ENCODE results near the gene SYPL2. TPM values are rescaled to one million over a fixed set of nuclear protein-coding genes. Genes with fewer than 3 reads are reported as not detected.

The SYPL2 gene
- total RNA-seq, 2 experiments from 2014 or later = not detected

DNA sequence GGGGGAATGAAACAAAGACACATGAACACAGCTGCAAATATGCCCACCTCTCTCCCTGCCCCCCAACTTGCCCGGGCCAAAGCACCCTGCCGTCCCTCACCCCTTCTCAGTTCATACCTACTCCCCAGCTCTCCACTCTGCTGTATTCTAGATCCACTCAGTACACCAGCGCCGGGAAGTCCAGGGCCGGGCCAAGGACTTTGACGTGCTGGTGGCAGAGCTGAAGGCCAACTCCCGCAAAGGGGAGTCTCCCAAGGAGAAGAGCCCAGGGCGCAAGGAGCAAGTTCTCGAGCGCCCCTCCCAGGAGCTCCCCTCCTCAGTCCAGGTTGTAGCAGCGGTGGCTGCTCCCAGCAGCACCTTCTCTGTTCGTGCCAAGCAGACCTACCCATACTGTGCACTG, 22.4 kb downstream of the SYPL2 start:
- Mint-ChIP-seq H3K4me1 (peaks cover 17% of the 10 kb centered on the region), H3K4me3 (no peak overlapping the region), H3K27ac (no peak overlapping the region), H3K27me3 (no peaks in the 10 kb centered on the region), H3K9me3 (no peaks in the 10 kb centered on the region), H3K36me3 (peaks cover 7% of the 10 kb centered on the region)
- DNase-seq (no peak), ATAC-seq (ENCODE audit: low read depth) (no peak)
- POLR2A ChIA-PET = interaction anchor here (17.7 kb wide), 1 partner anchor 43 kb away, joined by 212 read pairs; no protein-coding TSS in a partner anchor

DNA sequence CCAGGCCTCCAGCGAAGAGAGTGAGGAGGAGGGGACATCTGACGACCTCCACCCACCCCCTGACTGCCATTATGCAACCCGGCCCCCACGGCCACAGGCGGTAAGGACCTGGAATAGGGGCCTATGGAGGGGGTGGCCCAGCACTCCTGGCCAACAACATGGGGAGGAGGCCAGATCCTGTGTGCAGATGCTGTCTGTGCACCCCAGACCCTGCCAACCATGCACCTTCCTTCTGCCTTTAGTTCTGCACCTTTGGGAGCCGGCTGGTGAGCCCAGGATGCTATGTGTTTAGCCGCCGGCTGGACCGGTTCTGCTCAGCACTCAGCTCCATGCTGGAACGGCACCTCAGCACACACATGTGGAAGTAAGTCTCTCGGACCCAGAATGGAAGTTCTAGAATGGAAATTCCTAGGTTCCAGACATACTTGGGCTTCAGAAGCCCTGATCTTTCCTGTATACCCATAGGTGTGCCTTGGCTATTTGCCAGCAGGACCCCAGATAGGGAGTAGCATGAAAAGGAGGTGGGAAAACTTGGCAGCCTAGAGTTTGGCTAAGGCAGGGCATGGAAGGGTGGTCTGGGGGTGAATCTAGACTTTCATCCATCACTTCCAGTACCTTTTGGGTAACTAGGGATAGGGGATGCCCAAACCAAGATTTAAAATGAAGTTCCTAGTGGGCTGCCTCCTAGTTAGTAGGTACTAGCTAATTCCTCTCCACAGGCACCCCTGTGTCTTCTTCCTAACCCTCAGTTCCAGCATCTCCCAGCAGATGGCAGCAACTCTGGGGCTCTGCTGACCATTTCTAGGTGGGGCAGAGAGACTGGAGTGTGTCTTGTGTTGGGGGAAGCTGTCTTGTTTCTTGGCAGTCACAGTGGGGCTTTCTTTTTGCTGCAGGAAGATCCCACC, 23.9 kb downstream of the SYPL2 start:
- POLR2A ChIA-PET = interaction anchor here (1.2 to 17.7 kb wide), 3 partner anchors 11 to 42 kb away, joined by 3 to 212 read pairs (median 4); no protein-coding TSS in a partner anchor
- Mint-ChIP-seq H3K27me3 (no peaks in the 10 kb centered on the region), H3K4me1 (peaks cover 15% of the 10 kb centered on the region), H3K4me3 (no peak overlapping the region), H3K9me3 (no peaks in the 10 kb centered on the region), H3K27ac (no peak overlapping the region), H3K36me3 (peaks cover 10% of the 10 kb centered on the region)
- peak; percentile 74 for DNase-seq
- ATAC-seq (ENCODE audit: low read depth) = peak; percentile 28

DNA sequence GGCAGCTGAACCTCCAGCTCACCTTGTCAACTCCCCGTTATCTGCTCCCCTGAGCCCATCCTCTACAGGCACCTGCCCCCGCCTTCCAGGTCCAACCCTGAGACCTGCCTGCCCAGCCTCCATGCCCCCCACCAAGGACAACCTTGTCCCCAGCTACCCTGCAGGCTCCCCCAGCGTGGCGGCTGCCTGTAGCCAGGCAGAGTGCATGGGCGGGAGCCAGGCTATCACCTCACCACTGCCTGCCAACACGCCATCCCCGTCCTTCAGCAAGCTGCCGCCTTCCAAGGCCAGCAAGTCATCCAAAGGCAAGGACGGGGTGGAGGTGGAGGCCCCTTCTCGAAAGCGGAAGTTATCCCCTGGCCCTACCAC, 24.6 kb downstream of the SYPL2 start:
- Mint-ChIP-seq H3K4me1 (peaks cover 17% of the 10 kb centered on the region), H3K36me3 (peaks cover 13% of the 10 kb centered on the region), H3K9me3 (no peaks in the 10 kb centered on the region), H3K4me3 (no peak overlapping the region), H3K27ac (no peak overlapping the region), H3K27me3 (no peaks in the 10 kb centered on the region)
- POLR2A ChIA-PET = interaction anchor here (1.2 to 17.7 kb wide), 3 partner anchors 11 to 41 kb away, joined by 3 to 212 read pairs (median 4); no protein-coding TSS in a partner anchor
- ATAC-seq (ENCODE audit: low read depth) (no peak), DNase-seq (no peak)

DNA sequence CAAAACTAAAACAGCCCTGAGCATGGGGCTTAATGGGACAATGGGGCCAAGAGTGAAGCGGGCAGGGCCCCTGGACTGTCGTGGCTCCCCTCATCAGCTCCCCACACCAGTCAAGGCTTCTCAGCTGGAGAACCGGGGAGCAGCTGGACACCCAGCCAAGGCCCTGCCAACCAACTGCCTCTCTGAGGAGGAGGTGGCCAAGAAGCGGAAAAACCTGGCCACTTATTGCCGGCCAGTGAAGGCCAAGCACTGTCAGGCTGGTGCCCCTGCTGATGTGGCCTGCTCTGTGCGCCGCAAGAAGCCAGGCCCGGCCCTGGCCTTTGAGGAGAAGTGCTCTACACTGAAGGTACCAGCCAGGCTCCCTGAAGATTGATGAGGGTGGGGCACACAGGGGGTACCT, 25.0 kb downstream of the SYPL2 start:
- POLR2A ChIA-PET = interaction anchor here (1.2 to 17.7 kb wide), 3 partner anchors 10 to 40 kb away, joined by 3 to 212 read pairs (median 4); no protein-coding TSS in a partner anchor

DNA sequence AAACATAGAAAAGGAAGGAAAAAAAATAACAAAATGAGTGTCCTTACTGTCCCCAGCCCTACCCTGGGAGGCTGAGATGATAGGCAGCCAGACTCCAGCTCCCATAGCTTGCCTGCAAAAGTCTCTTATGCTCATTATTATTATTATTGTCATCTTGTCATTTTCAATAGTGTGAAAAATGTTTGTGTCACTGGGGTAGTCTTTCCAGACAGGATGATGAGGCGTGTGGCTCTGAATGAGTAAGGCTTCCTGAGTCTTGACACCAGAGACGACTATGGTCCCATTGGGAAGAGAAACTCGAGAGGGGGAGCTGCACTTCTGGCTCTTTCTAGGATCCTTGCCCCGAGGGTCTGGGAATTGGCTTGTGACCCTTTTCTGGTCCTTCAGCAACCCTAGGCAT, 26.4 kb downstream of the SYPL2 start:
- Mint-ChIP-seq H3K27me3 (no peaks in the 10 kb centered on the region), H3K27ac (no peak overlapping the region), H3K9me3 (no peaks in the 10 kb centered on the region), H3K4me3 (peak overlapping the region; percentile 2), H3K36me3 (peaks cover 17% of the 10 kb centered on the region), H3K4me1 (peaks cover 26% of the 10 kb centered on the region)
- POLR2A ChIA-PET = interaction anchor here (3.4 to 17.7 kb wide), 2 partner anchors 9 to 39 kb away, joined by 20 to 212 read pairs; partner anchors contain the start of gene ATXN7L2
- DNase-seq (no peak), ATAC-seq (ENCODE audit: low read depth) (no peak)

More for the DNA sequence above, 25.0 kb downstream of the SYPL2 start:
- H3K36me3 Mint-ChIP-seq = peaks cover 17% of the 10 kb centered on the region
- H3K9me3 Mint-ChIP-seq = no peaks in the 10 kb centered on the region
- peaks cover 21% of the 10 kb centered on the region for H3K4me1 Mint-ChIP-seq
- ATAC-seq (ENCODE audit: low read depth) (no peak), DNase-seq (no peak)
- no peaks in the 10 kb centered on the region for H3K27me3 Mint-ChIP-seq
- no peak overlapping the region for H3K27ac Mint-ChIP-seq
- H3K4me3 Mint-ChIP-seq = no peak overlapping the region

DNA sequence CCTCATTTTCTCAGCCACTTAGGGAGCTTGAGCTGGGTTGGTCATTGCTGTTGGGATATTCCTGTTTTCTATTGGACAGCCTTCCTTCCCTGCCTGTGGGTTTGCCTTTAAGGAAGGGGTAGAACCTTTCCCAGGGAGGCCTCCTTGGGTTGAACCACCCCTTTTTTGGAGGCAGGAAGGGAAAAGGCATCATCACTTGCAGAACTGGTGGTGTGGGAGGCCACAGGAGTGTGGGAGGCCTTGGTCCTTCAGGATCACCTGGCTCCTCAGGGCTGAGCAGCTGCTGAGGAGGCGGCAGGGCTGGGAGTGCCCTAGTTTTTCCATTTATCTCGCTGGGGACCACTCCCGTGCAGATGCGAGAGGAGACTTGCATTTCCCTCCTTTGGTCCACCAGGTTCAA, 26.9 kb downstream of the SYPL2 start:
- no peaks in the 10 kb centered on the region for H3K9me3 Mint-ChIP-seq
- ATAC-seq (ENCODE audit: low read depth) (no peak), DNase-seq (no peak)
- H3K36me3 Mint-ChIP-seq = peaks cover 19% of the 10 kb centered on the region
- H3K4me3 Mint-ChIP-seq = peak overlapping the region; percentile 99
- H3K4me1 Mint-ChIP-seq = peaks cover 30% of the 10 kb centered on the region
- no peaks in the 10 kb centered on the region for H3K27me3 Mint-ChIP-seq
- no peak overlapping the region for H3K27ac Mint-ChIP-seq
- POLR2A ChIA-PET = interaction anchor here (0.7 to 17.7 kb wide), 5 partner anchors 9 to 39 kb away, joined by 3 to 212 read pairs (median 14); partner anchors contain the start of gene ATXN7L2

DNA sequence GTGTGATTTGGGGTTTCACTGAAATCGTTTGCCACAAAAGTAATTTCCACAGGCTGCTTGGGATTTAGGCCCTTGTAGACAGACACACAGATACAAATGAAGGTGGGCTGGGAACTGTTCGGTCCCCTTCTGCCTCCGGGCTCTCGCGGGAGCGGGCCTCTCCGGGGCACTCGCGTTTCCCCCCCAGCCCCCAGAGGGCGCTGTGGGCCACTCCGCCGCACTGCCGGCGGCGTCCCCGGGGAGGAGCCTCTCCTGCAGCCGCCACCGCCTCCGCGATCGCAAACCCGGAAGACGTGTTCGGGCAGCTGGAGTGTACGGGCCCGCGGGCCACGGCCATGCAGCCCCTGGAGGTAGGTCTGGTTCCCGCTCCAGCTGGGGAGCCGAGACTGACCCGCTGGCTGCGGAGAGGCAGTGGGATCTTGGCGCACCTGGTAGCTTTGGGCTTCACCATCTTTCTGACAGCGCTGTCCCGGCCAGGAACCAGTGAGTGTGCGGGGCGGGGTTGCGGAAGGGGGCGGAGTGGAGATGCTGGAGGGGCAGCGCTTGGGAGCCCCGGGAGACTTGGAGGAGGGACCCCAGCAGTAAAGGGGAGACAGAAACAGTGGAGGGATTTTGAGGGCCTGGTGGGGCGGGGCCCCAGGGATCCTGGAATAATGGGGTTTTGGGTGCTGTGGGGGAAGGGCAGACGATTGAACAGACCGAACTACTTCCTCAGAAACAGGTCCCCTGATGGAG, 27.6 kb downstream of the SYPL2 start, which contains the start of gene CYB561D1:
TSS of gene CYB561D1 (plus strand) at position 290 of the 735 bp plus-strand sequence. CDS start at position 336, 46 bp downstream.
- H3K4me1 Mint-ChIP-seq = peaks cover 34% of the 10 kb centered on the region
- ATAC-seq (ENCODE audit: low read depth) (peak; percentile 84), DNase-seq (peak; percentile 98)
- peak within 1 kb of the TSS; percentile 86 for H3K27ac Mint-ChIP-seq
- H3K4me3 Mint-ChIP-seq = peak within 1 kb of the TSS; percentile 99
- no peaks in the 10 kb centered on the region for H3K9me3 Mint-ChIP-seq
- H3K27me3 Mint-ChIP-seq = no peaks in the 10 kb centered on the region
- POLR2A ChIA-PET = interaction anchor here (0.7 to 17.7 kb wide), 9 partner anchors 9 to 69 kb away, joined by 3 to 212 read pairs (median 3); partner anchors contain the start of genes ATXN7L2 and GNAI3
- H3K36me3 Mint-ChIP-seq = peaks cover 19% of the 10 kb centered on the region

DNA sequence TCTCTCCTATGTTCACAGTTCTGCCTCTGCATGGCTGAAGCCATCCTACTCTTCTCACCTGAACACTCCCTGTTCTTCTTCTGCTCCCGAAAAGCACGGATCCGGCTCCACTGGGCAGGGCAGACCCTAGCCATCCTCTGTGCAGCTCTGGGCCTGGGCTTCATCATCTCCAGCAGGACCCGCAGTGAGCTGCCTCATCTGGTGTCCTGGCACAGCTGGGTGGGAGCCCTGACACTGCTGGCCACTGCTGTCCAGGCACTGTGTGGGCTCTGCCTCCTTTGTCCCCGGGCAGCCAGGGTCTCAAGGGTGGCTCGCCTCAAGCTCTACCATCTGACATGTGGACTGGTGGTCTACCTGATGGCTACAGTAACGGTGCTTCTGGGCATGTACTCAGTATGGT, 29.4 kb downstream of the SYPL2 start:
- Mint-ChIP-seq H3K36me3 (peaks cover 20% of the 10 kb centered on the region), H3K9me3 (no peaks in the 10 kb centered on the region), H3K4me1 (peaks cover 52% of the 10 kb centered on the region), H3K27ac (no peak overlapping the region), H3K27me3 (no peaks in the 10 kb centered on the region), H3K4me3 (peak overlapping the region; percentile 99)
- DNase-seq (no peak), ATAC-seq (ENCODE audit: low read depth) (no peak)
- POLR2A ChIA-PET = interaction anchor here (1.1 to 17.7 kb wide), 2 partner anchors 10 to 36 kb away, joined by 3 to 212 read pairs; no protein-coding TSS in a partner anchor

DNA sequence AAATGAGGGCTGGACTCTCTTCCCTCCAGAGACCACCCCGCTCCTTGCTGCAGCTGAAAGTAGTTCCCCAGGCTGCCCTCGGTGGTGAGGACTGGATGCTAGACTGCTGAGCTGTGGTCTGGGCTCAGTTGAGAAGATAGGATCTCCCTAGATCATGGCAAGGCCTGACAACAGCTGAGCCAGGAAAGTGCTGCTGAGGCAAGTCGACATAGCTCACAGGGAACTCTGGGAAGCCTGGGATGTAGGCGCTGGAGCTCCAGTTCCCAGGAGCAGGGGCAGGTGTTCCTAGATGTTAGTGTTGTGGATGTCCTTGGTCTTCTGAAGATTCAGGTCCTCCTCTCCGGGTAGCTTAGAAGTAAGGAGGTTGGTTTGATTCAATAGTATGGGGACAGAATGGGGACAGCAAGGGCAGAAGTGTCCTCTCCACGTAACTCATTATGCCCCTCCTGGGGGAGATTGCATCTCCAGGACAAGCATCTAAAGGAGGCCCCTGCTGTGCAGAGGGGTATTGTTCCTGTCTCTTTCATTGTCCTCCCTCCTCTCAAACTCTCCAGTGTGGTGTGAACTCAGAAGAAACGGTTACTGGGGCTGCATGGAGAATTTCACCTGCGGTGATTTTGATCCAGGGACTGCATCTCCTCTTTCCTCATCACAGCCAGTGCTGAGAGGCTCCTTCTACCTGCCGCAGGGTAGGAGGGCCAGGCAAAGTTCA, 31.3 kb downstream of the SYPL2 start:
- DNase-seq (no peak), ATAC-seq (ENCODE audit: low read depth) (no peak)
- peaks cover 70% of the 10 kb centered on the region for H3K4me1 Mint-ChIP-seq
- H3K27ac Mint-ChIP-seq = peak overlapping the region; percentile 61
- H3K9me3 Mint-ChIP-seq = no peaks in the 10 kb centered on the region
- POLR2A ChIA-PET = interaction anchor here (0.6 to 17.7 kb wide), 6 partner anchors 13 to 413 kb away, joined by 3 to 212 read pairs (median 5); partner anchors contain the start of genes AMIGO1, ATXN7L2 and CSF1
- no peaks in the 10 kb centered on the region for H3K27me3 Mint-ChIP-seq
- H3K4me3 Mint-ChIP-seq = no peak overlapping the region
- peaks cover 20% of the 10 kb centered on the region for H3K36me3 Mint-ChIP-seq

DNA sequence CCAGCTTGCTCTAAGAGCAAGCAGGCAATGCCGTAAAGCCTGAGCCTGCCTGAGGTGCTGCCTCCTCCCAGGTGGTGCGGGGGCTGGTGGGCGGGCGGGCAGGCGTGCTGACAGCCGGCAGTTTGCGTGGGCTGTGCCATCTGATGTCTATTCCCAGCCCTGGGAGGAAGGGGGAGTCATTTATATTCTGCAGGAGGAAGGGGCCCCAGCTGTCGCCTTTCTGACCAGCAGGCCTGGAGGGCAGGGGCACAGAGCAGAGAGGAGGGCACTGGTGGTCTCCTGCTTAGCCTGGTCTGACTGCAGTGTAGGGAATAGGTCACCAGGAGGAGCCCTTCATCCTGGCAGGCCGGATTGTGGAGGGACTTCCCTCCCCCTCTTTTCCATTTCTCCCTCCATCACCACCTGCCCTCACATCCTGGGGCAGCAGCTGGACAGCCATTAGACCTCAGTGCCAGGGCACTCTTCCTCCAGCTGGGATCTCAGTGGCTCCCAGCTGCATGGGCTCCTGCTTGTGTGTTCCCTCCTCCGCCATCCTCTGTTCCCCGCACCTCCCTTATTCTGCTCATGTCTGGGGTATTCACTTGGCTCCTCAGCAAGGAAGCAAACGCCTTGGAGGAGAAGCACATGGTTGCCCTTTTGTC, 31.9 kb downstream of the SYPL2 start:
- ATAC-seq (ENCODE audit: low read depth) = no peak
- Mint-ChIP-seq H3K4me3 (no peak overlapping the region), H3K4me1 (peaks cover 76% of the 10 kb centered on the region)

DNA sequence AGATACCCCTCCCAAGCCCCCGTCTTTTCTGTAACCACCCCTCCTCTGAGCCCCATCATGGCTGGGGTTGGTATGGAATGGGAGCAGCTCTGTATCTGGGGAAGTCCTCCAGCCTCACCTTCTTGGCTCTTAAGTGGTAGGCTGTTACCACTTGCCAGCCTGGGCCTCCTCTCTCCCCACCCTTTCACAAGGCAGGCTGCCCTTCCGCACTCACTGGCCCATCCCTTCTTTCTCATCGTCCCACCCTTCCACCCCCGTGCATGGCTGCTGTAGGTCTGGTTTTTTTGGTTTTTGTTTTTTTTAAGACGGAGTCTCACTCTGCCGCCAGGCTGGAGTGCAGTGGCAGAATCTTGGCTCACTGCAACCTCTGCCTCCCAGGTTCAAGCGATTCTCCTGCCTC, 32.7 kb downstream of the SYPL2 start:
- ATAC-seq (ENCODE audit: low read depth) = no peak
- Mint-ChIP-seq H3K4me1 (peaks cover 79% of the 10 kb centered on the region), H3K9me3 (no peaks in the 10 kb centered on the region), H3K27ac (peak overlapping the region; percentile 34), H3K36me3 (peaks cover 22% of the 10 kb centered on the region), H3K27me3 (no peaks in the 10 kb centered on the region), H3K4me3 (peak overlapping the region; percentile 42)
- POLR2A ChIA-PET = interaction anchor here (1.1 to 17.7 kb wide), 3 partner anchors 11 to 73 kb away, joined by 4 to 212 read pairs (median 16); partner anchors contain the start of gene AMIGO1
- DNase-seq = no peak

More for the DNA sequence above, 31.9 kb downstream of the SYPL2 start:
- Mint-ChIP-seq H3K9me3 (no peaks in the 10 kb centered on the region), H3K27me3 (no peaks in the 10 kb centered on the region), H3K36me3 (peaks cover 23% of the 10 kb centered on the region), H3K27ac (peak overlapping the region; percentile 61)
- POLR2A ChIA-PET = interaction anchor here (0.7 to 17.7 kb wide), 4 partner anchors 12 to 73 kb away, joined by 3 to 212 read pairs (median 10); partner anchors contain the start of gene AMIGO1
- peak; percentile 45 for DNase-seq
